ENCODE measurements around the gene PHF23.
"Not testable (repeated sequence)": the region's sequence is repeated elsewhere in the genome, so short reads cannot be mapped to it uniquely, and the experiment has no call there.

Gene PHF23

GRCh38 chr17:7258731-7259554, 19.7 kb upstream of the PHF23 start:
- no peak for DNase-seq

GRCh38 chr17:7256766-7257456, 17.7 kb upstream of the PHF23 start:
- no peak for DNase-seq

DNA sequence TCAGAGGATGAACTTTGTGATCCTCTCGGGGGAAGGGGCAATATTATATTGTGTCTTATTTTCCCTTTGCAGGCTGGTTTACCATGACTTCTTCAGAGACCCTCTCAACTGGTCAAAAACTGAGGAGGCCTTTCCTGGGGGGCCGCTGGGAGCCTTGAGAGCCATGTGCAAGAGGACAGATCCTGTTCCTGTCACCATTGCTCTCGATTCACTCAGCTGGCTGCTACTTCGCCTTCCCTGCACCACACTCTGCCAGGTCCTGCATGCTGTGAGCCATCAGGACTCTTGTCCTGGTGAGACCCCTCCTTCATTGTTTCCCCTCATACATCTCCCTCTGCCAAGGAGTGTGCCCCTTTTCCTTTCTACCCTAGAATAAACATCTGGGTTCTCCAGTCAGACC, 15.3 kb upstream of the PHF23 start:
- DNase-seq: no peak

- no peak for DNase-seq
Observed at GRCh38 chr17:7253082-7253481, 13.8 kb upstream of the PHF23 start.

- DNase-seq: peak; percentile 81
Observed at GRCh38 chr17:7252176-7253043, 13.2 kb upstream of the PHF23 start, which contains the start of gene ELP5. TSS of gene ELP5 (plus strand) at chr17:7252215. CDS start at chr17:7252551, 336 bp downstream.

DNA sequence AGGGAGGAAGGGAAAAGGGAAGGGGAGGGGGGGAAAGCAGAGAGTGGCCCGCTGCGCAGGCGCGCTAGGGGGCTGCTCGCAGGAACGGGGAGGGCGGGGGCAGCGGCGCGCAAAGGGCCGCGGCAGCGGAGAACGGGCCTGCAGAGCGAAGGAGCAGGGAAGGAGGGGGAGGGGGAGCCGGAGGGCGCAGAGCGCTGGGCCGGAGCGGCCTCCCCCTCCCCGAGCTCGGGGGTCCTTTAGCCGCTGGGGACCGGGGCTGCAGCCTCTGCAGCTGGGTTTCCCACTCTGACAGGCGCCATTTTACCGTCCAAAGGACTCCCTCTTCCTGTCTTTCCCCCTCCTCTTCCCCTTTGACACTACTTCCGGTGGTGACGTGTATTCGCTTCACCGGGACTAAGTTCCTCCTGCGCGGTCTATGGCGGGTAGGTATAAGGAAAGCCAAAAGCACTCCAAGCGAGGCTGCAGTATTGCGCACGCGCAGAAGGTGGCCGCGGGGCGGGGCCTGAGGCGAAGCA, 12.5 kb upstream of the PHF23 start, which contains the start of gene CTDNEP1:
TSS of gene CTDNEP1 (minus strand) at position 74 of the 515 bp plus-strand sequence. CDS start 438 bp downstream, outside the sequence.
- peak; percentile 98 for DNase-seq

- DNase-seq: no peak
Observed at GRCh38 chr17:7250695-7251627, 11.7 kb upstream of the PHF23 start.

DNA sequence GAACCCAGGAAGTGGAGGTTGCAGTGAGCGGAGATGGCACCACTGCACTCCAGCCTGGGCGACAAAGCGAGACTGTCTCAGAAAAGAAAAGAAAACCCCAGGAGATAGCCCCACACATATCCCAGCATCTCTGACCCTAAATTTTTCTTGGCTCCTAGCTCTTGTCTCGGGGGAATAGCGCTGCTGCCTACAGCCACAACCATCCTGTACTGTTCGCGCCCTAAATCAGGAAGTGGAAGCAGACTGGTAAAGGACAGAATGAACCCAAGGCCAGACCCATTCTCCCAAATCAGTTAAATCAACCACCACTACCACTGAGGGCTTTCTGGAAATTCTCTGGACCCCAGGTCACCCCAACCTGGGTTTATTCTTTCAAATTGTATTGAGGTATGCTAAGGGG, 10.6 kb upstream of the PHF23 start:
- DNase-seq: no peak

- DNase-seq: no peak
Observed at GRCh38 chr17:7249214-7249613, 10.0 kb upstream of the PHF23 start.

GRCh38 chr17:7248796-7249195, 9.5 kb upstream of the PHF23 start:
- no peak for DNase-seq

GRCh38 chr17:7246779-7247178, 7.5 kb upstream of the PHF23 start:
- no peak for DNase-seq

GRCh38 chr17:7243838-7244237, 4.6 kb upstream of the PHF23 start:
- not testable (repeated sequence) for DNase-seq

- DNase-seq: no peak
Observed at GRCh38 chr17:7243453-7243729, 4.1 kb upstream of the PHF23 start.

DNA sequence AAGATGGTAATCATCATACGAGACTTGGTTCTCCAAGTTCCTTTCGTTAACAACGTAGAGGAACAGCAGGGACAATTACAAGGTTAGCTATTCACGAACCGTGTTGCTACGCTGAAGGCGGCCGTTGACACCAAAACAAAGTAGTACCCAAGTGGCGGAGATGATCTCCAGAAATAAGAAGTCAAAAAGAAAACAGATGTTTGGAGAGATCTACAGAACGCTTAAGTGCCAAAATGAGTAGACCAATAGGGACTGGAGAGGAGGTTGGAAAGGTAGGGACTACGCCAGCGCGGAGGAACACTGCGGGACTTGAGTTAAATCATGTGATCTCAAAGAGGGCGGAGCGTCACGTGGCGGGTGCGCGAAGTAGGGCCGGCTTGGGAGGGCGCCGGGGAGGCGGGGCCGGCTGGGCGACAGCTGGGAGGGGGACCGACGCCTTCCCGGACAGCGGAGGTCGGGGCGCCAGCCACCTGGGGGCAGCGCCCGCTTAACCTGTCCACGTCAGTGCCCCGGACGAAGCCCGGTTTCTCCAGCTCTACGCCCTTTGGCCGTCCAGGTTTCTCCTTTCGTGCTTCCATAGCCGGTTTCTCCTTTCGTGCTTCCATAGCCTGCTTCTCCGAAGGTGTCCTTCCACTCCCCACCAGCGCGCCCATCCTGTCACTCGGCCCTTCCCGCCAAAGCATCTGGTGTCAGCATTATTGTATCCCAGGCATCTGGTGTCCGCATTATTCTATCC, 3.6 kb upstream of the PHF23 start:
- peak; percentile 85 for DNase-seq

DNA sequence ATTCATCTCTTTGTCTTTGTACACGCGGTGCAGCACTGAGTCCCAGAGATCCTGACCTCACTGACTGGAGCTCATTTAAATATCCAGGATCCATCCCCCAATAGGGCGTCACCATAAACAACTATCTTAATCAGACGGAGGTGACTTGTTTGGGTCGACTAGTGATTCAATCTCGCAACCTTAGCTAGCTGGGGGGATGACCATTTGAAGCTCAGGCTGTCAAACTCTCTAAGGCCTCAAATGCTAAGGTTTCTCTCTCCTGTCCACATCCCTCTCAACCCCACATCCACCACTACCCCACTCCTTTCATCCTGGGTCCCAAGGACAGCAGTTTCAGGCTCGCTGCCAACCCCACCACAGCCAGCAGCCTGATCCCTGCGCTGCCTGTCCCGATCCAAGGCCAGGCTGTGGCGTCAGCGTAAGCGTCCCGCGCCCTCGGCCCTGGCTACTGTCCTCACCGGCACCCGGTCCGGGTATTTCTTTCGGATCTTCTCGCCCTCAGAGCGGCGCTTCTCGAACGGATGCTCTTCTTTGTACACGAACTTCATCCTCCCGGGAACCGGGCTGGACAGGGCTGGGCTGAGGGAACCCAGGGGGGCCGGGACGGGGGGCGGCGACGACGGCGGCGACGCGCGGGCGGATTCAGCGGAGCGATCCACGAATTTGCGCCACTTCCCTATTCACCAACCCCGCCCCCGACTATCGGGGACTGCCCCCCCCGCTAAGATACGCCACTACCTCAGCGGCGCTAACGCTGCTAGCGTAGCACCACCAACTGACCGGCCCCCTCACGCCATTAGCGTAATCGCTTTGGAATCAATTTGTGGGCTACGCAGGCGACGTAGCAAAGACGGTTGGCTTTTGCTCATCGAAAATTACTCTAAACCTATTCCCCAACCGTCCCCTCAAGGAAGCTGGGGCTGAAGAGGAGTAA, 2.8 kb upstream of the PHF23 start, which contains the start of gene GABARAP:
TSS of gene GABARAP (minus strand) at position 667 of the 934 bp plus-strand sequence. CDS start at position 548, 119 bp downstream.
- peak; percentile 84 for DNase-seq

GRCh38 chr17:7241090-7241733, 2.0 kb upstream of the PHF23 start:
- DNase-seq: no peak

DNA sequence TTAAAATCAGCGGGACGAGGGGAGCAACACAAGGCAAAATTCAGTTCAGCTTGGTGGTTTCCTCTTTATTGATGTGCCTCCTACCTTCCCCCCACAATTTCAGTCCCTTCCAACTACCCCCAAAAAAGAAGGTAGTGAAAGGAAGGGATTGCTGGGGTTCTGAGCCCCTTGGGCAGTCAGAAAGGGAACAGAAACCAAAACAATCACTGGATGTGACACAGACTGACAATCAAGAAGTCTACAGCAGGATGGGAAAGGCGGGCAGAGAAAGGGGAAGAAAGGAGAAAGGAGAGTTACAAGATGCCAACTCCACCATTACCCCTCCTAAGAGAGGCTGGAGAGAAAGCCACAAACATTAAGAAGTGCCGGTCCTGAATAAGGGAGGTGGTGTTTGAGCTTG, 1.1 kb upstream of the PHF23 start:
- no peak for DNase-seq

GRCh38 chr17:7238420-7239090, 702 bp downstream of the PHF23 start:
- no peak for DNase-seq
